Nephron progenitor cell (in vitro differentiated cells): ENCODE data around the gene UGT2B11.

Source experiments
- DNase-seq: peaks from one replicate; pipeline ENCODE4 v3.0.0; 2021
- H3K27ac Mint-ChIP-seq: 2 replicates; pipeline ENCODE4 v1.8.0; 2021; ENCODE audit warnings: mild to moderate bottlenecking, moderate library complexity, mixed read lengths
- H3K27me3 Mint-ChIP-seq: 2 replicates; pipeline ENCODE4 v1.8.0; 2021; ENCODE audit warnings: mild to moderate bottlenecking, low read depth, mixed read lengths; ENCODE audit not compliant: poor library complexity
- H3K36me3 Mint-ChIP-seq: 2 replicates; pipeline ENCODE4 v1.8.0; 2021; ENCODE audit warnings: low read depth, mixed read lengths
- H3K4me1 Mint-ChIP-seq: 2 replicates; pipeline ENCODE4 v1.8.0; 2021; ENCODE audit warnings: mixed read lengths
- H3K4me3 Mint-ChIP-seq: 2 replicates; pipeline ENCODE4 v1.8.0; 2021; ENCODE audit warnings: mild to moderate bottlenecking, moderate library complexity, mixed read lengths
- H3K9me3 Mint-ChIP-seq: 2 replicates; pipeline ENCODE4 v1.8.0; 2021; ENCODE audit warnings: mild to moderate bottlenecking, moderate library complexity, mixed read lengths
- CTCF ChIP-seq: fragments of 200-600 bp; sonication (generic); IDR thresholded peaks from 2 replicates; pipeline ENCODE4 v1.5.0; 2021; ENCODE audit warnings: antibody characterized with exemption

UGT2B11 gene

GRCh38 chr4:69154021-69154420 is 60.5 kb downstream of the UGT2B11 start:
- Mint-ChIP-seq H3K27me3 (no peaks in the 10 kb centered on the region), H3K4me3 (no peak overlapping the region), H3K36me3 (no peaks in the 10 kb centered on the region), H3K9me3 (no peaks in the 10 kb centered on the region), H3K27ac (no peak overlapping the region), H3K4me1 (no peaks in the 10 kb centered on the region)
- no peak for DNase-seq
- no peak for TF ChIP-seq CTCF
